ENCODE measurements around the gene TMEM154. TPM values are rescaled to one million over a fixed set of nuclear protein-coding genes. Genes with fewer than 3 reads are reported as not detected.

TMEM154 gene
- total and polyA plus RNA-seq, 10 of the 15 experiments (the other 5 are each of a cell fraction or from before 2014, with no cell fraction given): 5.1 to 41.4 (median 18.2) TPM

DNA sequence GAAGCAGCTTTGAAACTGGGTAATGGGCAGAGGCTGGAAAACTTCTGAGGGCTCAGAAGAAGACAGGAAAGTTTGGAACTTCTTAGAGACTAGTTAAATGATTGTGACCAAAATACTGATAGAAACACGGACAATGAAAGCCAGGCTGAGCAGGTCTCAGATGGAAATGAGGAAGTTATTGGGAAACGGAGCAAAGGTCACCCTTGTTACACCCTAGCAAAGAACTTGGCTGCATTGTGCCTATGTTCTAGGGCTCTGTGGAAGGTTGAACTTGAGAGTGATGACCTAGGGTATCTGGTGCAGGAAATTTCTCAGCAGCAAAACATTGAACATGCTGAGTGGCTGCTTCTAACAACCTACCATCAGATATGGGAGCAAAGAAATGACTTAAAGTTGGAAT, 93.1 kb downstream of the TMEM154 start:
- Histone ChIP-seq H3K4me2 (ENCODE audit: control insufficient read depth, insufficient read depth) (no peak overlapping the region), H3K4me1 (ENCODE audit: control insufficient read depth, insufficient read depth, low read length) (peaks cover 14% of the 10 kb centered on the region), H3K9ac (ENCODE audit: control insufficient read depth, insufficient read depth, low read length) (no peak overlapping the region), H3K36me3 (ENCODE audit: control insufficient read depth in 2 of 2, insufficient read depth in 2 of 2, low read length in 1 of 2) (no peaks in the 10 kb centered on the region), H3K27ac (ENCODE audit: control insufficient read depth, insufficient read depth) (no peak overlapping the region), H3K27me3 (replicated peaks in 1 of 2; ENCODE audit: control insufficient read depth in 2 of 2, insufficient read depth in 2 of 2, low read length in 1 of 2) (no peaks in the 10 kb centered on the region), H3K4me3 (no peak overlapping the region), H4K20me1 (ENCODE audit: control insufficient read depth, insufficient read depth) (no peaks in the 10 kb centered on the region), H2AFZ (ENCODE audit: control insufficient read depth, low read depth, low read length) (no peak overlapping the region), H3K9me3 (replicated peaks; ENCODE audit: control insufficient read depth, insufficient read depth, low read length) (no peaks in the 10 kb centered on the region; the same call in 1 of the 3 replicates), H3K79me2 (ENCODE audit: control insufficient read depth, insufficient read depth, low read length) (no peaks in the 10 kb centered on the region)
- ChIA-PET SMC1A (ENCODE audit: uncharacterized antibody, unreplicated experiment) (no interaction called here), POLR2A (no interaction called here), CTCF (interaction anchor here (1.4 kb wide), 1 partner anchor 16 kb away, joined by 3 read pairs; no protein-coding TSS in a partner anchor), RAD21 (ENCODE audit: unreplicated experiment) (interaction anchor here (2.4 kb wide), 1 partner anchor 9 kb away, joined by 7 read pairs; no protein-coding TSS in a partner anchor)
- TF ChIP-seq TARDBP (IDR thresholded peaks at IDR 0.05; ENCODE audit: borderline replicate concordance): no peak
- TF ChIP-seq JUND (IDR thresholded peaks at IDR 0.05; ENCODE audit: low read depth, low read length): no peak
- TF ChIP-seq ZNF274 (IDR thresholded peaks at IDR 0.05; ENCODE audit: insufficient read depth, insufficient read length): no peak
- TF ChIP-seq, protein P1, sequence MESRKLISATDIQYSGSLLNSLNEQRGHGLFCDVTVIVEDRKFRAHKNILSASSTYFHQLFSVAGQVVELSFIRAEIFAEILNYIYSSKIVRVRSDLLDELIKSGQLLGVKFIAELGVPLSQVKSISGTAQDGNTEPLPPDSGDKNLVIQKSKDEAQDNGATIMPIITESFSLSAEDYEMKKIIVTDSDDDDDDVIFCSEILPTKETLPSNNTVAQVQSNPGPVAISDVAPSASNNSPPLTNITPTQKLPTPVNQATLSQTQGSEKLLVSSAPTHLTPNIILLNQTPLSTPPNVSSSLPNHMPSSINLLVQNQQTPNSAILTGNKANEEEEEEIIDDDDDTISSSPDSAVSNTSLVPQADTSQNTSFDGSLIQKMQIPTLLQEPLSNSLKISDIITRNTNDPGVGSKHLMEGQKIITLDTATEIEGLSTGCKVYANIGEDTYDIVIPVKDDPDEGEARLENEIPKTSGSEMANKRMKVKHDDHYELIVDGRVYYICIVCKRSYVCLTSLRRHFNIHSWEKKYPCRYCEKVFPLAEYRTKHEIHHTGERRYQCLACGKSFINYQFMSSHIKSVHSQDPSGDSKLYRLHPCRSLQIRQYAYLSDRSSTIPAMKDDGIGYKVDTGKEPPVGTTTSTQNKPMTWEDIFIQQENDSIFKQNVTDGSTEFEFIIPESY (IDR thresholded peaks at IDR 0.05): no peak
- no peak for TF ChIP-seq ATF7 (IDR thresholded peaks at IDR 0.05; ENCODE audit: low read depth)
- no peak for TF ChIP-seq E2F8 (IDR thresholded peaks at IDR 0.05; ENCODE audit: low read depth, partially characterized antibody)
- no peak for TF ChIP-seq ZNF687 (IDR thresholded peaks at IDR 0.05)
- TF ChIP-seq HDGF (IDR thresholded peaks at IDR 0.05): no peak
- TF ChIP-seq MXI1 (IDR thresholded peaks at IDR 0.05; ENCODE audit: low read depth, low read length): no peak
- no peak for TF ChIP-seq BMI1 (IDR thresholded peaks at IDR 0.05; ENCODE audit: borderline replicate concordance)
- TF ChIP-seq EZH2 (IDR thresholded peaks at IDR 0.05; ENCODE audit: borderline replicate concordance, control insufficient read depth, low read depth, low read length): no peak
- TF ChIP-seq MTA3 (IDR thresholded peaks at IDR 0.05; ENCODE audit: borderline replicate concordance, low read length): no peak
- TF ChIP-seq BCLAF1 (IDR thresholded peaks at IDR 0.05): no peak
- intact Hi-C loops (cut with micrococcal nuclease; ENCODE audit: unreplicated experiment): no loop called here
- in situ Hi-C loops (cut with MboI): no loop called here
- ATAC-seq: no peak
- 100% methylated on average over 2 of the region's 2 CpGs for WGBS (ENCODE audit: insufficient coverage, insufficient replicate concordance, low lambda C conversion rate, missing lambda C conversion rate)
- BruUV-seq (replicated peaks): no TSS peak
- no peak for FAIRE-seq
- DNase-seq (ENCODE audit: low read depth, low spot score): no peak
